HepG2 (cell line): ENCODE measurements around the gene CEBPA. TPM values are rescaled to one million over a fixed set of nuclear protein-coding genes. Genes with fewer than 3 reads are reported as not detected.

ENCODE experiments used
- ATAC-seq: fragments of 200-7000 bp; cut with Tn5 transposase; 3 replicates; pipeline ENCODE4 v1.9.1; 2020; ENCODE audit warnings: mild to moderate bottlenecking, moderate library complexity
- BruUV-seq: library from RNA; stranded (reverse); fragments of 400-500 nt; replicated peaks from 2 replicates; lab custom pipeline; 2021; lab: Mats Ljungman, UMichigan
- CTCF ChIA-PET: fragments of 300-600 bp; formaldehyde crosslinking; extraction: SDS; loops from one replicate; lab custom pipeline; 2021; ENCODE audit warnings: low total read pairs, inconsistent platforms, low intra/inter-chr PET ratio; lab: Yijun Ruan, JAX
- POLR2A ChIA-PET: fragments of 350-600 bp; sonication (Branson Sonifier 250); formaldehyde crosslinking; loops from one replicate; lab custom pipeline; 2020; ENCODE audit warnings: antibody characterized with exemption, inconsistent platforms; lab: Yijun Ruan, JAX
- DNase-seq: peaks from one replicate; pipeline ENCODE4 v3.0.0-alpha.2; 2015; ENCODE audit warnings: low spot score
- FAIRE-seq: peaks from 3 replicates; lab custom pipeline; 2011; peaks lifted over from hg19 to GRCh38; lab: Jason Lieb, UNC
- H2AFZ ChIP-seq: one replicate; pipeline ENCODE4 v1.6.1; 2011; ENCODE audit warnings: low read length, inconsistent platforms
- H3K27ac ChIP-seq: fragments of 300-600 bp; 3 replicates; pipeline ENCODE4 v1.8.0; 2011; ENCODE audit warnings: mixed run types, mild to moderate bottlenecking, mixed read lengths, low read length, inconsistent platforms; ENCODE audit not compliant: insufficient read depth; ENCODE audit errors: extremely low read length
- H3K27me3 ChIP-seq, 2 experiments: fragments of 200-600 bp in 1 of 2; 2 replicates in 1 of 2; 3 replicates in 1 of 2; pipeline versions ENCODE4 v1.6.0 to v1.8.0; 2011; ENCODE audit warnings: low read length in 2 of 2, mild to moderate bottlenecking in 2 of 2, moderate library complexity in 2 of 2, inconsistent platforms in 1 of 2; ENCODE audit not compliant: insufficient read depth in 2 of 2, control insufficient read depth in 1 of 2
- H3K36me3 ChIP-seq, 2 experiments: fragments of 200-600 bp in 1 of 2; replicated peaks in 1 of 2; 2 replicates in 1 of 2; 3 replicates in 1 of 2; pipeline versions ENCODE4 v1.5.1 to v1.8.0; 2011; ENCODE audit warnings: low read length in 2 of 2, inconsistent platforms in 1 of 2; ENCODE audit not compliant: insufficient read depth in 2 of 2, control insufficient read depth in 1 of 2
- H3K4me1 ChIP-seq: 2 replicates; pipeline ENCODE4 v1.5.1; 2012; ENCODE audit warnings: low read length, inconsistent platforms; ENCODE audit not compliant: insufficient read depth
- H3K4me2 ChIP-seq: 2 replicates; pipeline ENCODE4 v1.6.0; 2011; ENCODE audit warnings: low read depth, low read length, inconsistent platforms
- H3K4me3 ChIP-seq, 3 experiments: fragments of 200-600 bp in 1 of 3; sonication (generic), shearing (Covaris generic) in 1 of 3; replicated peaks in 1 of 3; 2 replicates each; pipeline ENCODE4 v1.5.1; 2011 to 2016; ENCODE audit warnings: low read length in 3 of 3, inconsistent platforms in 2 of 3, low read depth in 2 of 3, mild to moderate bottlenecking in 2 of 3, control low read depth in 1 of 3, mixed read lengths in 1 of 3; ENCODE audit not compliant: insufficient read depth in 1 of 3
- H3K79me2 ChIP-seq: one replicate; pipeline ENCODE4 v1.6.1; 2011; ENCODE audit warnings: low read length, inconsistent platforms; ENCODE audit not compliant: insufficient read depth
- H3K9ac ChIP-seq: 2 replicates; pipeline ENCODE4 v1.6.0; 2011; ENCODE audit warnings: mild to moderate bottlenecking, low read depth, low read length, inconsistent platforms; ENCODE audit not compliant: insufficient read depth
- H3K9me3 ChIP-seq: 2 replicates; pipeline ENCODE4 v1.5.1; 2012; ENCODE audit warnings: mild to moderate bottlenecking, low read length
- H4K20me1 ChIP-seq: 2 replicates; pipeline ENCODE4 v1.6.0; 2011; ENCODE audit warnings: inconsistent platforms, mild to moderate bottlenecking, low read length, moderate library complexity; ENCODE audit not compliant: insufficient read depth
- ARNTL ChIP-seq: sonication (generic); formaldehyde crosslinking; IDR thresholded peaks from 2 replicates; pipeline ENCODE4 v1.4.0; 2020; ENCODE audit warnings: mild to moderate bottlenecking, missing genetic modification reagents
- JUND ChIP-seq: sonication (generic); formaldehyde crosslinking; IDR thresholded peaks from 2 replicates; pipeline ENCODE4 v1.8.0; 2022; ENCODE audit warnings: mild to moderate bottlenecking, missing genetic modification reagents
- MAFF ChIP-seq: IDR thresholded peaks from 2 replicates; pipeline ENCODE4 v1.6.1; 2011; ENCODE audit warnings: low read depth, low read length, improper control_type of control experiment
- MIER3 ChIP-seq: IDR thresholded peaks from 2 replicates; pipeline ENCODE4 v1.6.1; 2016; ENCODE audit warnings: missing compliant biosample characterization, borderline replicate concordance
- NFIB ChIP-seq: sonication (generic); formaldehyde crosslinking; IDR thresholded peaks from 2 replicates; pipeline ENCODE4 v1.9.0; 2021; ENCODE audit warnings: missing genetic modification reagents, mild to moderate bottlenecking, borderline replicate concordance
- PHF5A ChIP-seq: IDR thresholded peaks from one replicate; pipeline ENCODE4 v1.6.1; 2018; ENCODE audit warnings: low read depth, missing genetic modification reagents; ENCODE audit not compliant: unreplicated experiment
- POGZ ChIP-seq: sonication (generic); formaldehyde crosslinking; IDR thresholded peaks from 2 replicates; pipeline ENCODE4 v1.4.0; 2020; ENCODE audit warnings: mild to moderate bottlenecking, missing genetic modification reagents
- PRMT3 ChIP-seq: sonication (generic); formaldehyde crosslinking; IDR thresholded peaks from 2 replicates; pipeline ENCODE4 v1.8.1; 2022; ENCODE audit warnings: low read depth, mild to moderate bottlenecking, moderate library complexity, missing genetic modification reagents, borderline replicate concordance
- RFXAP ChIP-seq: sonication (generic); formaldehyde crosslinking; IDR thresholded peaks from 2 replicates; pipeline ENCODE4 v1.4.0; 2020; ENCODE audit warnings: missing genetic modification reagents, borderline replicate concordance
- SALL1 ChIP-seq: sonication (generic); formaldehyde crosslinking; IDR thresholded peaks from 2 replicates; pipeline ENCODE4 v1.8.0; 2022; ENCODE audit warnings: mild to moderate bottlenecking, missing genetic modification reagents
- SAP130 ChIP-seq: IDR thresholded peaks from 2 replicates; pipeline ENCODE4 v1.6.1; 2016; ENCODE audit warnings: low read depth
- SMAD1 ChIP-seq: sonication (generic); formaldehyde crosslinking; IDR thresholded peaks from 2 replicates; pipeline ENCODE4 v1.4.0; 2020; ENCODE audit warnings: missing genetic modification reagents, low read depth, mild to moderate bottlenecking, borderline replicate concordance
- SMARCC2 ChIP-seq: fragments of 450-650 bp; IDR thresholded peaks from 2 replicates; pipeline ENCODE4 v1.6.1; 2017; ENCODE audit warnings: antibody characterized with exemption, mild to moderate bottlenecking
- XRCC5 ChIP-seq: fragments of 200-400 bp; formaldehyde crosslinking; optimal IDR thresholded peaks from 2 replicates; pipeline ENCODE3; 2017; ENCODE audit warnings: mild to moderate bottlenecking, low read length
- YEATS2 ChIP-seq: sonication (generic); formaldehyde crosslinking; IDR thresholded peaks from 2 replicates; pipeline ENCODE4 v1.4.0; 2020; ENCODE audit warnings: missing genetic modification reagents, borderline replicate concordance
- YY1 ChIP-seq: IDR thresholded peaks from 2 replicates; pipeline ENCODE4 v1.6.1; 2011; ENCODE audit warnings: low read length, low read depth, moderate library complexity, mild to moderate bottlenecking; ENCODE audit not compliant: insufficient read depth, insufficient replicate concordance
- ZBTB44 ChIP-seq: sonication (generic); formaldehyde crosslinking; IDR thresholded peaks from 2 replicates; pipeline ENCODE4 v1.4.0; 2020; ENCODE audit warnings: missing genetic modification reagents
- ZNF121 ChIP-seq: sonication (generic); formaldehyde crosslinking; IDR thresholded peaks from 2 replicates; pipeline ENCODE4 v1.5.0; 2020; ENCODE audit warnings: mild to moderate bottlenecking, missing genetic modification reagents
- ZNF644 ChIP-seq: IDR thresholded peaks from 2 replicates; pipeline ENCODE4 v1.6.1; 2016; ENCODE audit warnings: low read depth
- ZNF773 ChIP-seq: sonication (generic); formaldehyde crosslinking; IDR thresholded peaks from 2 replicates; pipeline ENCODE4 v1.4.0; 2020; ENCODE audit warnings: missing genetic modification reagents, borderline replicate concordance
- ZNF883 ChIP-seq: sonication (generic); formaldehyde crosslinking; IDR thresholded peaks from 2 replicates; pipeline ENCODE4 v1.5.1; 2020; ENCODE audit warnings: mild to moderate bottlenecking, missing genetic modification reagents; ENCODE audit errors: not compliant biosample characterization
- ZSCAN25 ChIP-seq: sonication (generic); formaldehyde crosslinking; IDR thresholded peaks from 2 replicates; pipeline ENCODE4 v1.8.0; 2022; ENCODE audit warnings: mild to moderate bottlenecking, missing genetic modification reagents
- WGBS: methylation state at CpG from one replicate; pipeline ENCODE4 v1.1.6; 2017; ENCODE audit warnings: low lambda C conversion rate; 5-methylcytosine and 5-hydroxymethylcytosine counted together
- in situ Hi-C: cut with HindIII; loops from 2 replicates; pipeline ENCODE4 v1.10.0; 2017; ENCODE audit warnings: low pct_unique_long_range_greater_than_20kb; ENCODE audit not compliant: extremely low pct_ligation_motif_present
- intact Hi-C: fragments of 100-400 bp; cut with micrococcal nuclease; formaldehyde crosslinking; loops from one replicate; pipeline ENCODE4 v1.10.0; 2022; ENCODE audit not compliant: unreplicated experiment
- polyA plus RNA-seq, 8 experiments: library from polyadenylated mRNA; depleted of rRNA in 3 of 8; stranded (reverse) in 7 of 8; unstranded in 1 of 8; fragments of >200 nt; fragmentation: Illumina TruSeq in 4 of 8; extraction: Trizol in 4 of 8; gene quantifications; 2 replicates each; pipeline versions ENCODE4 v1.2.1 to v1.2.3, GENCODE V29; 2011 to 2016; ENCODE audit warnings: low read depth in 4 of 8, missing spikeins in 1 of 8, mixed read lengths in 1 of 8; ENCODE audit not compliant: insufficient read depth in 1 of 8
- total RNA-seq, 5 experiments: library from RNA; depleted of rRNA; stranded (reverse); fragments of >200 nt; fragmentation: Illumina TruSeq; extraction: Trizol; gene quantifications; 2 replicates each; pipeline ENCODE4 v1.2.3, GENCODE V29; 2016; ENCODE audit warnings: low read depth in 1 of 5
- TF ChIP-seq, protein P1 (sequence below): sonication (generic); formaldehyde crosslinking; IDR thresholded peaks from 2 replicates; pipeline ENCODE4 v1.8.0; 2022; ENCODE audit warnings: mild to moderate bottlenecking, missing genetic modification reagents, moderate library complexity

The CEBPA gene
- total and polyA plus RNA-seq, 2 of the 13 experiments (the other 11 are each of a cell fraction or from before 2014, with no cell fraction given), result 24.8 to 103 TPM

DNA sequence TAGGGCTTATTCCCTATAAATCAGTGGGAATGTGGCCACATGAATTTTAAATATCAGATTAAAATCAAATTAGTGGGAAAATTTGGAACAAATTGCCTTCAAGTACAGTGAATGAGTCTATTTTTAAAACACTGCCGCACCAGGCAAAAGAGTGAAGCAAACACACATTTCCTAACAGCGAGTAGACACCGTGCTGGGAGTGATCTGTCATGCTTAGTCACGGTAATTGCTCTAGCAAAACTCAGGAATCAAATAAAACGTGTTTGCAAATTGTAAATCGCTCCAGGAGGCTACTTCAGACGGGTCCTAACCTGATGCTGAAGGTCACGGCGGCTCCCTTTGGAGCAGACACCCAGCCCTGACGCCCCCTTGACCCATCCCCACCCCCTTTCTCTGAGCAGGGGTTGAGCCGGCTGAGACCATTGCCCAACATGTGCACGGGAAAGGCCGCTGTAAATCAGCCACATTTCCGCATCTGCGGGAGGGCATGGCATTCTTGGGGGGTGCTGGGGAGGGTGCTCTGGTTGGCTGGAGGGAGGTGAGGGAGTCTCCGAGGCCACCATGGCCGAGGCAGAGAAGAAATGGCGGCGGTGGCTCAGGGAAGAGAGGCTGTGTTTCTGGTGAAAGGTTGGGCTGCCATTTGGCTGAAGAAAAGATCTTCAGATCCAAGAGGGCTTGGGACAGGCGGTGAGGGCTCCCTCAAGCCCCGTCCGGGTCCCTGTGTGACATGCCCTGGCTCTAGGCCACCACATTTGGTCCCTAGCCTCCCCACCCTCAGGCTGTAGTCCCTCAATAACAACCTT lies 8.9 kb downstream of the CEBPA start:
- under 1% methylated on average over 14 of the region's 22 CpGs for WGBS
- Histone ChIP-seq H3K4me2 (peak overlapping the region; percentile 99), H2AFZ (peak overlapping the region; percentile 47), H3K27me3 (no peaks in the 10 kb centered on the region), H3K79me2 (no peaks in the 10 kb centered on the region), H3K4me3 (peak overlapping the region; percentile 39 to 69 (median 41); a peak in 5 of 6 replicates), H3K4me1 (peaks cover 95% of the 10 kb centered on the region), H3K9me3 (peaks cover 4% of the 10 kb centered on the region; the same call in 1 of the 2 replicates), H3K9ac (peak overlapping the region; percentile 79), H3K36me3 (no peaks in the 10 kb centered on the region), H4K20me1 (no peaks in the 10 kb centered on the region), H3K27ac (peak overlapping the region; percentile 91)
- intact Hi-C loops, result loop anchor here (2.0 kb wide), 2 partner anchors 15 to 45 kb away; no protein-coding TSS in a partner anchor
- peak; percentile 59 for ATAC-seq
- ChIA-PET POLR2A (interaction anchor here (1.1 to 15.1 kb wide), 8 partner anchors 7 to 110 kb away, joined by 3 to 380 read pairs (median 14); partner anchors contain the start of gene CEBPA), CTCF (interaction anchor here (1.1 kb wide), 1 partner anchor 113 kb away, joined by 3 read pairs; no protein-coding TSS in a partner anchor)
- DNase-seq, result peak; percentile 93
- TSS peak; percentile 92 for BruUV-seq
- in situ Hi-C loops, result no loop called here
- peak; percentile 96 for FAIRE-seq
- peak; percentile 65; the same call in 1 of the 2 replicates for TF ChIP-seq ZNF644 (CRISPR knock-in tag)
- peak; percentile 60; the same call in 1 of the 2 replicates for TF ChIP-seq MAFF
- peak; percentile 70; the same call in 1 of the 2 replicates for TF ChIP-seq MIER3 (CRISPR knock-in tag)
- peak; percentile 93 for TF ChIP-seq YY1
- TF ChIP-seq ARNTL, result peak; percentile 49; the same call in 1 of the 2 replicates
- peak; percentile 79 for TF ChIP-seq SALL1 (CRISPR knock-in tag)
- no peak for TF ChIP-seq POGZ (CRISPR knock-in tag)
- TF ChIP-seq ZNF121 (CRISPR knock-in tag), result no peak; the same call in 1 of the 2 replicates
- no peak for TF ChIP-seq ZNF883 (CRISPR knock-in tag)
- TF ChIP-seq YEATS2 (CRISPR knock-in tag), result no peak
- no peak for TF ChIP-seq ZNF773 (CRISPR knock-in tag)
- no peak for TF ChIP-seq PHF5A (CRISPR knock-in tag)
- no peak for TF ChIP-seq PRMT3 (CRISPR knock-in tag)
- no peak for TF ChIP-seq NFIB (CRISPR knock-in tag)
- TF ChIP-seq, protein P1, sequence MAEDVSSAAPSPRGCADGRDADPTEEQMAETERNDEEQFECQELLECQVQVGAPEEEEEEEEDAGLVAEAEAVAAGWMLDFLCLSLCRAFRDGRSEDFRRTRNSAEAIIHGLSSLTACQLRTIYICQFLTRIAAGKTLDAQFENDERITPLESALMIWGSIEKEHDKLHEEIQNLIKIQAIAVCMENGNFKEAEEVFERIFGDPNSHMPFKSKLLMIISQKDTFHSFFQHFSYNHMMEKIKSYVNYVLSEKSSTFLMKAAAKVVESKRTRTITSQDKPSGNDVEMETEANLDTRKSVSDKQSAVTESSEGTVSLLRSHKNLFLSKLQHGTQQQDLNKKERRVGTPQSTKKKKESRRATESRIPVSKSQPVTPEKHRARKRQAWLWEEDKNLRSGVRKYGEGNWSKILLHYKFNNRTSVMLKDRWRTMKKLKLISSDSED (CRISPR knock-in tag), result no peak
- TF ChIP-seq ZSCAN25, result 0 out of 2 replicates have a peak, but pooled peaks have one; percentile 7
- peak; percentile 37 for TF ChIP-seq XRCC5
- no peak for TF ChIP-seq JUND (CRISPR knock-in tag)
- peak; percentile 76 for TF ChIP-seq SAP130
- TF ChIP-seq ZBTB44 (CRISPR knock-in tag), result no peak
- no peak for TF ChIP-seq SMAD1
- TF ChIP-seq SMARCC2, result no peak
- TF ChIP-seq RFXAP (CRISPR knock-in tag), result no peak
